Keratinocyte (primary cell): ENCODE measurements around the gene CYB561. TPM values are rescaled to one million over a fixed set of nuclear protein-coding genes. Genes with fewer than 3 reads are reported as not detected.
A peak's percentile ranks its signal among the peaks of the same experiment; 100 is the strongest.

ENCODE experiments used
- DNase-seq: peaks from one replicate; pipeline ENCODE4 v3.0.0-alpha.2; 2011; ENCODE audit warnings: low read depth, missing footprints, low spot score
- FAIRE-seq: peaks from 2 replicates; lab custom pipeline; 2011; peaks lifted over from hg19 to GRCh38; lab: Jason Lieb, UNC
- H2AFZ ChIP-seq: 2 replicates; pipeline ENCODE4 v1.6.0; 2012; ENCODE audit warnings: low read length, control low read depth, inconsistent platforms; ENCODE audit not compliant: control insufficient read depth
- H3K27ac ChIP-seq: 2 replicates; pipeline ENCODE4 v1.5.1; 2011; ENCODE audit warnings: low read length; ENCODE audit not compliant: control insufficient read depth, insufficient read depth
- H3K27me3 ChIP-seq: 3 replicates; pipeline ENCODE4 v1.6.0; 2011; ENCODE audit warnings: low read length; ENCODE audit not compliant: control insufficient read depth, insufficient read depth; ENCODE audit errors: extremely low read depth
- H3K36me3 ChIP-seq, 2 experiments: 2 replicates in 1 of 2; 3 replicates in 1 of 2; pipeline ENCODE4 v1.5.1; 2011; ENCODE audit warnings: low read length in 2 of 2, mild to moderate bottlenecking in 1 of 2; ENCODE audit not compliant: control insufficient read depth in 2 of 2, insufficient read depth in 2 of 2; ENCODE audit errors: extremely low read depth in 1 of 2
- H3K4me1 ChIP-seq: 3 replicates; pipeline ENCODE4 v1.5.1; 2011; ENCODE audit warnings: low read length; ENCODE audit not compliant: control insufficient read depth, insufficient read depth; ENCODE audit errors: extremely low read depth
- H3K4me2 ChIP-seq: 3 replicates; pipeline ENCODE4 v1.6.0; 2011; ENCODE audit warnings: low read depth, low read length; ENCODE audit not compliant: control insufficient read depth, insufficient read depth; ENCODE audit errors: extremely low read depth
- H3K4me3 ChIP-seq, 3 experiments: fragments of 200-600 bp in 1 of 3; sonication (generic) in 1 of 3; 2 replicates in 2 of 3; 3 replicates in 1 of 3; pipeline ENCODE4 v1.5.1; 2011 to 2016; ENCODE audit warnings: low read length in 3 of 3, mild to moderate bottlenecking in 3 of 3, control low read depth in 2 of 3, inconsistent platforms in 1 of 3, low read depth in 1 of 3, mixed read lengths in 1 of 3, mixed run types in 1 of 3, moderate library complexity in 1 of 3; ENCODE audit not compliant: control insufficient read depth in 2 of 3, insufficient read depth in 2 of 3; ENCODE audit errors: extremely low read depth in 1 of 3
- H3K79me2 ChIP-seq: 2 replicates; pipeline ENCODE4 v1.6.0; 2012; ENCODE audit warnings: low read length; ENCODE audit not compliant: control insufficient read depth, insufficient read depth
- H3K9ac ChIP-seq: 3 replicates; pipeline ENCODE4 v1.6.0; 2011; ENCODE audit warnings: low read length; ENCODE audit not compliant: control insufficient read depth, insufficient read depth; ENCODE audit errors: extremely low read depth
- H3K9me1 ChIP-seq: 3 replicates; pipeline ENCODE4 v1.6.0; 2011; ENCODE audit warnings: low read length; ENCODE audit not compliant: control insufficient read depth, insufficient read depth; ENCODE audit errors: extremely low read depth
- H3K9me3 ChIP-seq: 2 replicates; pipeline ENCODE4 v1.5.1; 2012; ENCODE audit warnings: low read depth, low read length; ENCODE audit not compliant: control insufficient read depth
- H4K20me1 ChIP-seq: 3 replicates; pipeline ENCODE4 v1.6.0; 2011; ENCODE audit warnings: low read length; ENCODE audit not compliant: control insufficient read depth, insufficient read depth; ENCODE audit errors: extremely low read depth
- CTCF ChIP-seq, 3 experiments: IDR thresholded peaks in 1 of 3; conservative IDR thresholded peaks in 1 of 3; optimal IDR thresholded peaks in 1 of 3; 2 replicates in 2 of 3; 3 replicates in 1 of 3; pipeline versions ENCODE3 to v1.5.1; 2011; ENCODE audit warnings: low read length in 3 of 3, mild to moderate bottlenecking in 3 of 3, moderate library complexity in 2 of 3, control low read depth in 1 of 3, inconsistent platforms in 1 of 3; ENCODE audit not compliant: insufficient read depth in 2 of 3; ENCODE audit errors: extremely low read depth in 1 of 3
- EZH2 ChIP-seq: IDR thresholded peaks from one replicate; pipeline ENCODE4 v1.6.1; 2012; ENCODE audit warnings: inconsistent platforms, mild to moderate bottlenecking, low read length, moderate library complexity
- dilution Hi-C: fragments of 300-500 bp; cut with MboI; formaldehyde crosslinking; loops from one replicate; pipeline ENCODE4 v1.7.0; 2020; ENCODE audit warnings: low sequenced_read_pairs; ENCODE audit not compliant: extremely low pct_ligation_motif_present
- polyA plus RNA-seq, 5 experiments: library from polyadenylated mRNA; depleted of rRNA in 3 of 5; stranded (reverse) in 3 of 5; stranded (forward) in 1 of 5; unstranded in 1 of 5; fragments of >200 nt; gene quantifications; 1 replicate in 1 of 5; 2 replicates in 3 of 5; 3 replicates in 1 of 5; pipeline versions ENCODE4 v1.2.1 to v1.2.3, GENCODE V29; 2011 to 2012; ENCODE audit warnings: missing spikeins in 2 of 5, low read depth in 1 of 5, low replicate concordance in 1 of 5

CYB561 gene
- polyA plus RNA-seq, 1 donor (not counting 4 experiments of a cell fraction or from before 2014, with no cell fraction given) = 14.4 TPM

- H3K27me3 ChIP-seq = no peaks in the 10 kb centered on the region
- no peak overlapping the region for H3K9ac ChIP-seq
- no peaks in the 10 kb centered on the region for H3K9me1 ChIP-seq
- H2AFZ ChIP-seq = no peak overlapping the region
- peaks cover 20% of the 10 kb centered on the region for H3K4me1 ChIP-seq
- FAIRE-seq (no peak), DNase-seq (no peak)
- dilution Hi-C loops = no loop called here
- no peak overlapping the region for H3K27ac ChIP-seq
- no peak overlapping the region for H3K4me2 ChIP-seq
- TF ChIP-seq EZH2 (no peak), CTCF (optimal IDR thresholded peaks at IDR 0.05 in 1 of 3, IDR thresholded peaks at IDR 0.05 in 1 of 3, conservative IDR thresholded peaks at IDR 0.05 in 1 of 3; ENCODE audit: extremely low read depth in 1 of 3, insufficient read depth in 2 of 3, low read length in 3 of 3) (peak in 1 of 3 experiments; percentile 39)
- no peaks in the 10 kb centered on the region for H4K20me1 ChIP-seq
- no peaks in the 10 kb centered on the region for H3K79me2 ChIP-seq
- H3K9me3 ChIP-seq = no peaks in the 10 kb centered on the region
- no peak overlapping the region for H3K4me3 ChIP-seq
- H3K36me3 ChIP-seq = peaks cover 0 to 12% of the 10 kb centered on the region in 2 experiments
Measured at GRCh38 chr17:63436523-63437110, 9.5 kb downstream of the CYB561 start.

- Histone ChIP-seq H3K9me3 (no peaks in the 10 kb centered on the region), H3K9me1 (no peaks in the 10 kb centered on the region), H3K4me1 (peaks cover 20% of the 10 kb centered on the region), H2AFZ (no peak overlapping the region), H3K36me3 (peaks cover 0 to 12% of the 10 kb centered on the region in 2 experiments), H3K4me2 (peak overlapping the region; percentile 48), H3K27me3 (no peaks in the 10 kb centered on the region), H3K4me3 (no peak overlapping the region), H3K27ac (no peak overlapping the region), H3K79me2 (no peaks in the 10 kb centered on the region), H4K20me1 (no peaks in the 10 kb centered on the region), H3K9ac (no peak overlapping the region)
- TF ChIP-seq CTCF (optimal IDR thresholded peaks at IDR 0.05 in 1 of 3, IDR thresholded peaks at IDR 0.05 in 1 of 3, conservative IDR thresholded peaks at IDR 0.05 in 1 of 3; ENCODE audit: extremely low read depth in 1 of 3, insufficient read depth in 2 of 3, low read length in 3 of 3) (peak; percentile 17 to 49 (median 37)), EZH2 (no peak)
- DNase-seq = no peak
- dilution Hi-C loops = no loop called here
- FAIRE-seq = no peak
Measured at GRCh38 chr17:63435681-63436522, 10.2 kb downstream of the CYB561 start.
